Posterior vena cava (tissue), 2 donors: Measurements from ENCODE around the gene GIT1. TPM values are rescaled to one million over a fixed set of nuclear protein-coding genes. Genes with fewer than 3 reads are reported as not detected.

ENCODE experiments used
- DNase-seq: peaks from one replicate; pipeline ENCODE4 v3.0.0-alpha.2; 2020; ENCODE audit warnings: low spot score
- intact Hi-C, 2 donors: fragments of 100-400 bp; cut with DNase I; formaldehyde crosslinking; loops; one replicate each; pipeline versions ENCODE4 v1.14.1 to v1.14.2; 2022 to 2023
- total RNA-seq, 2 donors: library from RNA; stranded (reverse); fragmentation: NEBNext Ultra II Directional; extraction: Animal tissue kit (Norgen Biotek cat#: 25700); gene quantifications; one replicate each; pipeline ENCODE4 v1.2.1, GENCODE V29; 2021
- donor health status: DM: yes; HTN: yes; CAD: no.
- donor health status: DM: yes; HTN: yes; CAD: no.

The GIT1 gene
- total RNA-seq, 2 donors from 2014 or later, result 28.1 to 43.5 TPM

DNA sequence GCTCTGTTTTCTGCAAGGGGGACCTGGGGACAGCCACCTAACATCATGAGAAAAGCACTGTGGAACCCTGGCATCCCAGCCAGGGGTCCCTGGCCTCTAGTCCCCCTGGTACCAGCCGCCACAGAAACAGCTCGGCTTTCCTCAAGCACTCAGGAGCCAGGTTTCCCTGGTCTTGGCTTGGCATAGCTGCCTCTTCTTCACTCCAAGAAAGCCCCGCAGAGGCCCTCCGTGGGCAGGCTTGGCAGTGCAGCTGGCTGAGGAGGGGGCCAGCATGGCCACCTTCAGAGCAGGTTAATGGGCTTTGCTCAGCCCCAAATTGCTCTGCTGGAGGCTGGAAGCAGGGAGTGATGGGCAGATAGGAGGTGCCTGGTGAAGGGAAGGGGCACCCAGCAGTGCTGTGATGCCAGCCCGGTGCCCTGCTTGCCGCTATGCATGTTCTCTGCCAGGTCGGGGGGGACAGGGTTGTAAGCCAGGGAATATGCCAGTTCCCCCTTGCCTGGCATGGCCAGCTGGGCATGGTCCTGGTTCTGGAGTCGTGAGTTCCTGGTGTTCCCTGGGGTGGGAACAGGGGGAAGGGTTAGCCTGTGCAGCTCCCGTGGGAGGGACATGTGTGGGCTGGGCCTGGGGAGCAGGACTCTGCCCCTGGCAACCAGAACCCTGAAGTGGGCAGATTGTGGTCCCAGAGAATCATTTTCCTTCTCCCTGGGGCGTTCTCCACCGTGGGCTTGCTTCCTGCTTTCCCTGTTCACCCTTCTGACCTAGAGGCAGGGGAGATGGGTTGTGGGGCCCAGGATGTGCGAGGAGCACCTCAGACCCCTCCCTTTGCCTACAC, 6.7 kb upstream of the GIT1 start:
- intact Hi-C loops, result no loop called here

DNA sequence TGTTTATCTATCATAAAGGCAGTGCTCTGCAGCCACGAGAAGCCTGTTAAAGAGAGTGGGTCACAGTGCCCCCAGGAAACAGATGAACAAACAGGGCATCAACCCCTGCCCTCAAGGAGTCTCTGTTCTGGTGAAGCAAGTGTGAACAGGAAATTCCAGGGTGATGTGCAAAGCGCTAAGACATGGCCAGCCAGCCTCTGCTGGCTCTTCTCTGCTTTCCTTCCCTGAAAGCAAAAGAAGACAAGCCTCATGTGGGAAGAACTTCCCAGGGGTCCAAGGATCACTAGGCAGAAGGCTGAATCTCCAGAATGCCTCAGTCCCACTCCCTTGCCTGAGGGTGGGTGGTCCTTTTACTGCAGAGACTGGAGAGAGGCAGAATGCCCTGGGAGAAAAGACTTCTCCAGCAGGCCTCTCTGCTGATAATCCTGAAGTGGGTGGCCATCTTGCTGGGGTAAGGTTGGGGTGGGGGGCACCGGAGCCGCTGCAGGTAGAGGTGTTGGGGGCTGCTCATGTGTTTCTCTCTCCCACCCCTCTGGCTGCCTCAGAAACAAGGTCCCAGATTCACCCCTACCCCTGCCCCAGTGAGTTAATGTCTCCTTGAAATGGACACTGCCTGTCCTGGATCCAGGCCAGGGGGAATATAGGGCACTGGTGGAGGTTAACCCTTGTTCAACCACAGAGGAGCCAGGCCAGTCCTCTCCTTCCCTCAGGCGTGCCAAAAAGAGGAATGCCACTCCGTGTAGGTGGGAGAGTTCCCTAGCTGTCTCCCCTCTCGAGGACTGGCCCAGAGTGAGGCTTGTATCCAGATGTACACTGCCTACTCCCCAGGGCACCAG, 5.9 kb upstream of the GIT1 start:
- intact Hi-C loops, result no loop called here
- DNase-seq, result no peak

More for the DNA sequence above, 6.7 kb upstream of the GIT1 start:
- no peak for DNase-seq

DNA sequence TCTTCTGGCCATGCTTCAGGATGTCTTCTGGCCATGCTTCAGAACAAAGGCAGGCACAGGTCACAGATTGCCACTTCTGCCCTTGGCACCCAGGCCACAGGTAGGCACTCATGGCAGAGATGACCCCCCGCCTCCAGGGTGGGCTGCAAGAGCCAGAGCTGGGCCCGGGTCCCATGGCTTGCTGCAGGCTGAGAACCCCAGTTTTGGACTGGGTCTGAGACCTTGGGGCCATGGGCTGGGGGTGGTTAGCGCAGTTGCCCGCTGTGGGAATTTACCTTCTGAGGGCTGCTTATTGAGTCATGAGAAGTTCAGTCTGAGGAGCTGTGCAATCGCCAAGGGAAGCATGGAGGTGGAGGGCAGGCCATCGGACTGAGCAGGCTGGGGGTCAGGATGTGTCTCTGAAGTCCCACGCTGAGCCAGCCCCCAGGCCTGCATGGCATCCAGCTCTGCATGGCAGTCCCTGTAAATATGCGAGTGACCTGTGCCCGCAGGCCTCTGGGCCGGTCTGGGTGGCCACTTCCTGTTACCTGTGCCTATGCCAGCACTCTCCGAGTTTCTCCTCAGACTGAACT, 5.2 kb upstream of the GIT1 start:
- intact Hi-C loops, result no loop called here
- DNase-seq, result no peak

DNA sequence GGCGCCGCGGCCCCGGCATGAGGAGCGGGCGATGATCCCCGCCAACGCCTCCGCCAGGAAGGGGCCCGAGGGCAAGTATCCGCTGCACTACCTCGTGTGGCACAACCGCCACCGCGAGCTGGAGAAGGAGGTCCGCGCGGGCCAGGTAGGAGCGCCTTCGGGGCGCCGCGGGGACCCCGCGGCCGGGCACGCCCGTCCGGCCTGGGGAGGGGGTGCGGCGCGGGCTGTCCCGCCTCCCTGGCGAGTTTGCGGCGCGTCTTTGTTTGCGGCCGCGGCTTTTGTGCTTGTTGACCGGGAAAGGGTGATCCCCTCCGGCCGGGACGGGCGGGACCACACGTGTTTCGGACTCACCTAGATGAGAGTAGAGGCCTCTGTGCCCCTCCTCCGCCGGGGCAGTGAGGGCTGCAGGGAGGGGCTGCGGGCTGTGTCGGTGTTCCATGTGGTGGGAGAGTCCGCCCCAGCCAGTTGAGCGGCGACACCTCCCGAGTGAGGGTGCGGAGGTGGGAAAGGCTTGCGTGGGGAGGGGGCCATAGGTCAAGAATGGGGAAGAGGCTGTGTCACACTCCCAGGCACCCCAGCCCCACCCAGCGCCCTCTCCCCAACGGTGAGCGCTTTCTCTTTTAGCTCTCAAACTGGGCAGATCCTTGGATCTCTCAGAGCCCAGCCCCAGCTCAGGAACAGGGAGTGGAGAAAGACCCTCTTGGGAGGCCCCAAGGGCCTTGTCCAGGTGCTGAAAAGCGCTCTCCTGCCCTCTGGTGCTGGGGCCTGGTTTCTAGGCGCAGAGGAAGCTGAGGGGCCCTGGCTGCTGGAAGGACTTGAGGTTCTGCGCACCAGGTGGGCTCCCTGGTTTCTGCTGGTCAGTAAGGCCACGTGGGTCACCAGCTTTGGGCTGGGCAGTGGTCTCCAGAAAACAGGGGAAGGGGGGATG, 4.4 kb upstream of the GIT1 start:
- intact Hi-C loops, result no loop called here
- no peak for DNase-seq

DNA sequence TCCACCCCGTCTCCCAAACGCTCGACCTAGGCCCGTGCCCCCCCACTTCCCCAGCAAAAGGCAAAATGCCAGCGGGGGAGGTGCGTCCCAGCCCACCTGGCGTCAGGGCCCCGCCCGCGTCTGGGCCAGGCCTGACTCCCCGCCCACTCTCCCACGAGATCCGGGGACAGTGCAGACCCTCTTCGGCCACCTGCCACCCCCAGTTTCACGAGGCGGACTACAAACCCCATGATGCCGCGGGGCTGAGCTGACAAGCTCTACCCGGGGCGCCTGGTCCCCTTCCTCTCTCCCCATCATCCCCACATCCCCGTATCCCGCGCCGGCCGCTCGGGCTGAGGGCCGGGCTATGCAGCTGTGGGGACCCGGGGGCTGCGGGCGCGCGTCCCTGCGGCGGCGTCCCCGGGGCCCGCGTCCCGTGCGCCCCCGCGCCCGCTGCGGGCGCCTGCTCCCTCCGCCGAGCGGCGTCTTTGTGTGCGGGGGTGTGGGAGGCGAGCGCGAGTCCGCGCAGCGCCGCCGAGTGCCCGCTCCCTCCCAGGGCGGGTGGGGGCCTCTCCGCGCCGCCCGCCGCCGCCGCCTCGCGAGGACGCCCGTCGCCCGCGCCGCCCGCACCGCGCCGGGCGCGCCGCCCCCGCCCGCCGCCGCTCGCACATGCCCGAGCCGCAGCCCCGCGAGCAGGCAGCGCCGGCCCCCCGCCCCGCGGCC, 3.6 kb upstream of the GIT1 start, which contains the start of gene ANKRD13B:
Gene ANKRD13B (plus strand): TSS at position 283 of the 702 bp plus-strand sequence. CDS start 490 bp downstream, outside the sequence.
- intact Hi-C loops, result no loop called here
- DNase-seq, result no peak

DNA sequence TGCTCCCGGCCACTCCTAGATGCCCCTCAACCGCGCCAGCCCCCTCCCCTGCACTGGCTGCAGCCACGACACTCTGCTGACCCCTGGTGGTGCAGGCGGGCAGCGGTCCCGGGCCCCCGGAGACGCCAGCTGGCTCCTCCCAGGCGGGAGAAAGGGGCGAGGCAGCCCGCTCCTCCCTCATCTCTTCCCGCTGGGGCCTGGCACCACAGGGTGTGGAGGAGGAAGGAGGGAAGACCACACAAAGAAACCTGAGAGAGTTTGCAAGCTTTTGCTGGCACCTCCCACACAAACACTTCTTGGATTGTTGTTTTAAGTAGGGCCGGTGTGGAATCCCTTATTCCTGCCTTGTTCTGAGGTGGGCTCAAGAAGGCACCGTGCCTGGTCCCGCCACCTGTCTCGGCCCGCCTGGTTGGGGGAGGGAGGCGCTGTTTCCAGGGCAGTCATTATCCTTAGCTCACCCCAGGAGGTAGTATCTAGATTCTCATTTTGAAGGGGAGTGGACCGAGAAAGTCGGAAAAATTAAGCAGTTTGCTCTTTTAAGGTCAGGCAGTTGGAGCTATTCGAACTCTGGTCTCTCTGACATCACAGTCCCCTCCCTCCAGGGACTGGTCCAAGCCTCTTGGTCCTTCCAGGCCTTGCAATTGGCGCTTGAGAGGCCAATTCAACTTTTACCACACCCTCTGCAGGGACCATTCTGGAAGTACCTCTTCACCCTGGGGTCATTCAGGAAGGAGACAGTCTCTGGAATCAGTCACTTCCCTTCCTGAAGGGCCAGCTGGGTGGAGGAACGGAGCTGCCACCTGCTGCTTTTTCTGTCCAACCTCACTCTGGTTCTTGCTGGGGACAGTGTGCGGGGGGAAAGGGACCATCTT, 2.5 kb upstream of the GIT1 start:
- DNase-seq, result peak; percentile 95
- intact Hi-C loops, result no loop called here

DNA sequence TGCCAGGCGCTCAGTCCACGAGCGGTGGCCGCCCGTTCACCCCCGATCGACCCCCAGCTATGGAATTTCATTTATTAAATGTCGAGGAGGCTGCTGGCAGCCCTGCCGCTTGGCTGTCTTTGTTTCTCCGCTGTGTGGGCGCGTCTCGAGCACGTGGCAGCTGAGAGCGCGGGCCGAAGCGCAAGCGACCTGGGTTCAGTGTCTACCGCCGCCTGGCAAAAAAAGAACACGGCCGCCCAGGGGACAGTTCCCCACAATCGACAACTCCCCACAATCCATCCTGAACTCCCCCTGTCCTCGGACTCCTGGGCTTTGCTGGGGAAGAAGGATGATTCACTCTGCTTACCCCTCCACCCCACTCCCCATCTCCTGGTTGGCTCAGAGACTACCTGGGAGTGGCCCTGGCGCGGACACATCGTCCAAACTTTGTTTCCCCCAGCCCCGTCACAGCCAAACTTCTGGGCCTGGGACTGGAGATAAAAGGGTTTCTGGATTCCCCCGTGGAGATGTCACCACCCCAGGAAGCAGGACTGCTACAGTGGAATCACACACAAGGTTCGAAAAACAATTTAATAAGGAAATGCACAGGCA, 1.8 kb upstream of the GIT1 start:
- peak; percentile 93 for DNase-seq
- intact Hi-C loops, result no loop called here

DNA sequence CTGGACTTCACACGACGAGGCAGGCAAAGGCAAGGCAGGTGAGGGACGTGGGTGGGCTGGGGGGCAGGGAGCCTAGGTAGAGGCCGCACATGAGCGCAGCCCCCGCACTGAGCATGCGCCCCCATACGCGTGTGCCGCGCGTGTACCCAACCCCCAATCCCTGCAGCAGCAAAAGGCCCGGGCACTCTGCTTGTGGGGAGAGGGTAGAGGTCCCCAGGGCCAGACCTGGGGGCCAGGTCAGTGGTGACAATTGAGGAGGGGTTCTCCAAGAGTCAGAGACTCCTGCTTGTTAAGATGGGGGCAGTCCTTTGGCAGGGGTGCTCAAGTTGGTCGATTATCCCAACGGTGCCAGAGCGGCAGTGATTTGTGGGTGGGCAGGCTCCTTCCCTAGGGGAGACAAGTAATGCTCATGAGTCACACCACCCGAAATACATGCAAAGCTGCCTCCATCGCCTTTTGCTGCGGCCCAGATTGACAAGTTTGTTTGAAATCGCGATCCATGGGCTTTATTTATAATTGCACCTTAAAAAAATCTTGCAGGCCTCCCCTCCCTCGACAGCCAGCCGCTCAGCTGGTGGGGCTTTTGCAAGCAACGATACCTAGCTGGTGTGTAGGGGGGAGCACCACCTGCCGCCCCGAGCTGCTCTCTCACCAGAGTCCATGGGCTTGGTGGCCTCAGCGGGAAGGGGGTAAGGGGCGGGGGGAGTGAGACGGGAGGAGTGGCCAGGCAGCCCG, 1.1 kb upstream of the GIT1 start:
- intact Hi-C loops, result no loop called here
- no peak for DNase-seq

DNA sequence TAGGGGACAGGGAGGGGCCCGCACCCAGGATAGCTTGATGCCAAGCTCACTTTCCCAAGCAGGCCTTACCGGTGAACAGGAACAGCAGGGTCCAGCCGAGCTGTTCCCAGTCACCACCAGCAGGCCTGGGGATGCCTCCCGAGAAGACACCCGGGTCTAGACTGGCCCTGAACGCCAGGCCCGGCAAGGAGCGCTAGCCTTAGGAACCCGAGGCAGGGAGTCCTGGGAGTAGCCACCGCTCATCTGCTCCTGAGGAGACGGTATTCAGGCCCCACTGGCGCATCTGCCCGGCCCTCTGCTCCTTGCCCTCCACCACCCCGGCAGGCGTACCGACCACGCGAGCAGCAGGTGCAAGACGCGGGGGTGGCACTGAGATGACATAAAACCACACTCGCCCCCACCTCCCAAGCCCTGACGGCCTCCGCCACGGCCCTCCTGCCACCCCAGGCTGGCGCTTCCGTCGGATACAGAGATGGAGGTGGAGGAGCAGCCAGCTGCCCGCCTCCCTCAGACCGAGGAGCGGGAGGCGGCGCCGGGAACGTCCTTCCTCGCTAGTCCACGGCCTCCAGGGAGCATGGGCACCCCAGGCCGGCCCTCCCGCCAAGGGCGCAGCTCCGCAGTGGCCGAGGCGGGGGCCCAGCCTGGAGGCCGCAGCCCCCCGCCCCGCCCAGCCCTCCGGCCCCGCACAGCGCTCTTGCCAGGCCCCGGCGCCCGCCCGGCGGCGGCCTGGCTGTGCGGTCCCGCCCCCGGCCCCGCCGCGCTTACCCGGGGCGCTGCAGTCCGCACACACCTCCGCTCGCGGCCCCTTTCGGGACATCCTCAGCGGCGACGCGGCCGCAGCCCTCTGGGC, 661 bp downstream of the GIT1 start:
- no peak for DNase-seq
- intact Hi-C loops, result no loop called here

DNA sequence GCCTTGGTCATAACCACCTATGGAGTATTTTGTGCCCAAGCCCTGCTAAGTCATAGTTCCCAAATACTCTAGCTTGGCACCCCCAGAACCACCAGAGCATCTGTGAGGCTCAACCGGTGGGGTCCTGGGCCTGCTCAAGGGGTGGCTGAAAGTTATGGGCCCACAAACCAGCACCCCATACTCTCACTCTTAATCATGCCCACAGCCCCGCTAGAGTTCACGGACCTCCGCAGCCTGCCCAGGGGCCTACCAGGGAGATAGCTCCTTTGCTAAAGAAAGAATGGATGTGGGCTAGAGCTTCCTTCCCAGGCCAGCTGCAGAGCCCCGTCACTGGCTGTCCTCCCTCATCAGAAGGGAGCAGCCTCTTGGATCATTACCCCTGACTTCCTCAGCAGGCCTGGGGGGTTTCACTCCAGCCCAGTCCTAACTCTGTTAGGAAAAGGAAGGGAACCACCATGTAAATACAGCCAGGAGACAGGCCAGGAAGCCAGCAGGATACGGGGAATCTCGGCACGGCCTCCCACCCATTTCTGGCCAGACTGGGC, 1.4 kb downstream of the GIT1 start:
- intact Hi-C loops, result no loop called here
- no peak for DNase-seq

DNA sequence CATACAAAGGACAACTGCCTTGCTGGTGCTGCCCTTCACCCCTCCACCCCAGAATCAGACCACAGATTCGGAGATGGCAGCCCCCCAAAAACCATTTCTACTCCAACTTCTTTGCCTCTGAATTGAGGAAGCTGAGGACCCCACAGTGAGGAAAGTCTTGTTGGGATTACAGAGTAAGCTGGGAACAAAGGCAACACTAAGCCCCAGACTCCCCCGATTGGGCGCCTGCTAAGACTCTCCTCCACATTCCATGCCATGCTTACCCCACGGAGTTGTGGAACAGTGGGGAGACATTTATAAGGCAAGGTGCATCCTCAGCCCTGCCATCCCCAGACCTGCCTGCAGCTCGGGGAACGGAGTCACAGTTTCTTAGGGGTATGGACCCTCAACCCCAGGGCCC, 1.9 kb downstream of the GIT1 start:
- intact Hi-C loops, result no loop called here

DNA sequence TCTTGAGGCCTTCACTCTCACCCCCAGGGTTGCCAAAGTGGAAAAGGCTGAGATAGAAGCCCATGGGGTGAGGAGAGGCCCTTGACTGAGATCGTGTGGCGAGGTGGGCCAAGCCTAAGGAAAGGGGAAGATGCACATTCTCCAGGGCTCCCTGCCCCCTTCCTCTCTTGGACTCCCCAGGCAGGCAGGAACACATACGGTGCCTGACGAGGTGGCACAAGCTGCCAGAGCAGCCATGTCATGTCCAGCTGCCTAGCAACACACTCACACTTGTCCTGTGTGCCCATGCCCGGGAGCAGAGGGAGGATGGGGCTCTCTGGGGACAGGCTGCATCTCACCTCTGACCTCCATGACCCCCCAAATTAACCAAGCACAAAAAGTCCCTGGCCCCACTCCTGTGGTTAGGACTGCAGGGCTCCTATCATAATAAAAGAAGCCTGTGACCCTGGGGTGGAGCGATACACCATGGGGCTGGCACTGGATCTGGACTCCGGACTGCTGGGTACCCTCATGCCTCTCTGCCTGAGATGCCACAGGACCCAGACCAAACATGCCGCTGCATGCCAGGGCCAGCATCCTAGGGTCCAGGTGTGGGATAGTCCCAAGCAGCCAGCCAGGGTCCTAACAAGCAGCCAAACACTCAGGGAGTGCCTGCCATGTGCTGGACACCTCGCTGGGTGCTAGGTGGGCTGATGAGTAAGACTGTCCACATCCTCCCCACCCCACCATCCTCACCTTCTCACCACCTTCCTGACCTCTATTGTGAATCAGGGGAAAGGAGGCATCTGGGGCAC, 2.6 kb downstream of the GIT1 start:
- intact Hi-C loops, result no loop called here
- DNase-seq, result no peak

More for the DNA sequence above, 1.9 kb downstream of the GIT1 start:
- DNase-seq, result no peak

DNA sequence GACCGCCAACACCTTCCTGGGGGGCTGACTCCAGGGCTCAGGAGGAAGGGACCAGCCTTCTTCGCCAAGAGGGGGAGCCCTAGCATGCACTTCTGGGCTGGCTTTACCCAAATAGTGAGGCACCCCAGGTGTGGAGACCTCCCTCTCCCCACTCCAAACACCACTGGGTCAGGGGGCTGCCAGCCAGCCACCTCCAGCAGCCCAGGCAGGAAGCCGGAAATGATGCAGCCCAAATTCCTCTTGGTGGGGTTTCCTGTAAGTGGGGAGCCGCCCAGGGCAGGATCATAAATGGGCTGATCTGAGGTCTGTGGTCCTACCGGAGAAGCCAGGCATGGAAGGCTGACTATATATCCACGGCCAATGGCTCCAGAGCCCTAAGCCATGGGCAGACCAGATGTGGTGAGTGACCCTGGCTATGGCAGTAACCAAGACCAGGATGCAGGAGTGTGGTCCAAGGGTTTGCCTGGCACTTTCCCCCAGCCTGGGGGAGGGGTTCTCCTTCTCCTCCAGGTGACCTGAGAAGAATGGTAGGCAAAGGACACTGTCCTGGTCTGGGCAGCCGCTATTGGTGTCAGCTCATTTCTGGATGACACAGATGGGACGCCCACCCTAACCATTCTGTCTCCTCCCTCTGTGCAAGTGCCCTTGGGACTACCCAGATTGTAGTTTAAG, 4.2 kb downstream of the GIT1 start:
- intact Hi-C loops, result no loop called here
- no peak for DNase-seq

DNA sequence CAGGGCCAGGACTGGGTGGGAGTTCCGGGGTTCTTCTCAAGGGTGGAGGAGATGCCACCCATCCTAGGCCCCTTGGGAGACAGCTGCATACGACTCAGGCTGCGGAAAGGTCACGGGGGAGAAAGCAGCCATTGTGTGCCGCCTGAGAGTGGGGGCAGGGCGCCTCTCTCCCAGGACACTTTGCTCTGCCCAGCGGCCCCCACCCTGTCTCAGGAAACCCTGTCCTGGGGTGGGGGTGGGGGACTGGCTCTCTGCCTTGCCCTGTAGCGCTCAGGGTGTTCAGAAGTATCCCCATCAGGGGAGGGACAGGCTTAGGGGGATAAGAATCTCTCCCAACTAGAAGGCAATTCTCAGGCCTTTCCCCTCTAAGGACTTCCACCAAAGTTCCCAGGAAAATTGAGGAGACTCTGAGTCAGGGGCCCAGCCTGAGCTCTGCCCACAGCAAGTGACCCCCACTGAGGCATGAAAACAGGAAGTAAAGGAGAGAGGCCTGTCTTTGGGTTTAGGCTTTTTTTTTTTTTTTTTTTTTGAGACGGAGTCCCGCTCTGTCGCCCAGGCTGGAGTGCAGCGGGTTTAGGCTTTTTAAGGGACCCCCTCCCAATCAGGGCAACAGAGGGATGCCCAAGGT, 4.9 kb downstream of the GIT1 start:
- intact Hi-C loops, result no loop called here
- DNase-seq, result no peak
